ENCODE data around the gene ANG. TPM values are rescaled to one million over a fixed set of nuclear protein-coding genes. Genes with fewer than 3 reads are reported as not detected.

Gene ANG
- total and polyA plus RNA-seq, 9 of the 15 experiments (the other 6 are each of a cell fraction or from before 2014, with no cell fraction given), result 0.21 to 0.73 (median 0.34) TPM; not detected in 4

GRCh38 chr14:20683125-20683890 is 5.3 kb upstream of the ANG start (continued):
- TF ChIP-seq SETDB1 (IDR thresholded peaks at IDR 0.05; ENCODE audit: low read length) (no peak), TAL1 (IDR thresholded peaks at IDR 0.05) (0 out of 2 replicates have a peak, but pooled peaks have one; percentile 13), KDM1A (IDR thresholded peaks at IDR 0.05) (peak; percentile 98), SMARCC2 (IDR thresholded peaks at IDR 0.05; ENCODE audit: low read depth) (no peak), NRF1 (conservative IDR thresholded peaks at IDR 0.05 in 1 of 2, IDR thresholded peaks at IDR 0.05 in 1 of 2) (no peak), SP1 (CRISPR knock-in tag; IDR thresholded peaks at IDR 0.05) (no peak), ATF3 (IDR thresholded peaks at IDR 0.05) (0 out of 2 replicates have a peak, but pooled peaks have one; percentile 9), ATF3 (CRISPR knock-in tag; conservative IDR thresholded peaks at IDR 0.05) (no peak), ELF1 (tag; IDR thresholded peaks at IDR 0.05) (no peak; the same call in 1 of the 2 replicates), SMARCE1 (IDR thresholded peaks at IDR 0.05) (no peak), DPF2 (IDR thresholded peaks at IDR 0.05) (peak; percentile 42; the same call in 1 of the 2 replicates), CXXC5 (CRISPR knock-in tag; IDR thresholded peaks at IDR 0.05) (peak; percentile 76), FOXJ2 (tag; IDR thresholded peaks at IDR 0.05) (peak; percentile 15; the same call in 1 of the 2 replicates), KAT7 (CRISPR knock-in tag; IDR thresholded peaks at IDR 0.05; ENCODE audit: borderline replicate concordance) (0 out of 2 replicates have a peak, but pooled peaks have one; percentile 6), L3MBTL2 (IDR thresholded peaks at IDR 0.05) (no peak), NR3C1 (CRISPR knock-in tag; IDR thresholded peaks at IDR 0.05) (no peak), ZNF395 (CRISPR knock-in tag; IDR thresholded peaks at IDR 0.05) (peak; percentile 16; the same call in 1 of the 2 replicates), ETS1 (conservative IDR thresholded peaks at IDR 0.05; ENCODE audit: control insufficient read depth, low read depth, low read length) (peak; percentile 84), HMGXB4 (CRISPR knock-in tag; IDR thresholded peaks at IDR 0.05) (no peak), HNRNPLL (IDR thresholded peaks at IDR 0.05; ENCODE audit: low read depth, low read length, poor library complexity, severe bottlenecking) (peak; percentile 78), ERF (CRISPR knock-in tag; IDR thresholded peaks at IDR 0.05) (no peak), PHF21A (IDR thresholded peaks at IDR 0.05; ENCODE audit: borderline replicate concordance, low read depth) (peak; percentile 97), ZNF589 (CRISPR knock-in tag; IDR thresholded peaks at IDR 0.05; ENCODE audit: low read depth) (0 out of 2 replicates have a peak, but pooled peaks have one; percentile 14), NCOA2 (IDR thresholded peaks at IDR 0.05; ENCODE audit: partially characterized antibody in 2 of 2) (peak in 1 of 2 experiments; percentile 39)
